ENCODE results near the gene PLPP4. TPM values are rescaled to one million over a fixed set of nuclear protein-coding genes. Genes with fewer than 3 reads are reported as not detected.
A peak's percentile ranks its signal among the peaks of the same experiment; 100 is the strongest.

PLPP4 gene
- total RNA-seq, 1 donor from 2014 or later, result 5.3 TPM

DNA sequence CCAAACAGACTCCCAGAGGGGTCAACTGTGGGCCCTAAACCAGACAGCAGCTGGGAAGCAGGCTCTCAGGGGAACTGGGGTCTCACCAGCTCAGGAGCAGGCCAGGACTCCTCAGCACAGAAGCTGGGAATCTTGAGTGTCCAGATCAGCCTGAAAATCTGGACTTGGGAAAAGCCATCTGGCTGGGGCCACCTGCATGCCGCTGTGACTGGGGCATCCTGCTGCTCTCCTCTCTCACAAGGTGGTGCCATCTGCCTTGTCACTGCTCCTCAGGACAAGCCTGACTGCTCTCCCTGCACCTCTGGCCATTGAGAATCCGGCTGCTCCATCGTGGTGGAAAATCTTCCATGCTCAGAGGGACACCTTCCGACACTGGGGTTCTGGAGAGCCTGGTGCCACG lies 141.4 kb downstream of the PLPP4 start:
- TF ChIP-seq, protein P1, sequence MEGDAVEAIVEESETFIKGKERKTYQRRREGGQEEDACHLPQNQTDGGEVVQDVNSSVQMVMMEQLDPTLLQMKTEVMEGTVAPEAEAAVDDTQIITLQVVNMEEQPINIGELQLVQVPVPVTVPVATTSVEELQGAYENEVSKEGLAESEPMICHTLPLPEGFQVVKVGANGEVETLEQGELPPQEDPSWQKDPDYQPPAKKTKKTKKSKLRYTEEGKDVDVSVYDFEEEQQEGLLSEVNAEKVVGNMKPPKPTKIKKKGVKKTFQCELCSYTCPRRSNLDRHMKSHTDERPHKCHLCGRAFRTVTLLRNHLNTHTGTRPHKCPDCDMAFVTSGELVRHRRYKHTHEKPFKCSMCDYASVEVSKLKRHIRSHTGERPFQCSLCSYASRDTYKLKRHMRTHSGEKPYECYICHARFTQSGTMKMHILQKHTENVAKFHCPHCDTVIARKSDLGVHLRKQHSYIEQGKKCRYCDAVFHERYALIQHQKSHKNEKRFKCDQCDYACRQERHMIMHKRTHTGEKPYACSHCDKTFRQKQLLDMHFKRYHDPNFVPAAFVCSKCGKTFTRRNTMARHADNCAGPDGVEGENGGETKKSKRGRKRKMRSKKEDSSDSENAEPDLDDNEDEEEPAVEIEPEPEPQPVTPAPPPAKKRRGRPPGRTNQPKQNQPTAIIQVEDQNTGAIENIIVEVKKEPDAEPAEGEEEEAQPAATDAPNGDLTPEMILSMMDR (IDR thresholded peaks at IDR 0.05; ENCODE audit: insufficient read depth, low read length, poor library complexity, severe bottlenecking), result no peak
- no peak for DNase-seq (ENCODE audit: low read depth)
- H3K4me3 ChIP-seq (ENCODE audit: low read depth, low read length), result no peak overlapping the region
- no peaks in the 10 kb centered on the region for H3K27me3 ChIP-seq (ENCODE audit: control insufficient read depth, insufficient read depth, low read length)
- H3K36me3 ChIP-seq (ENCODE audit: control insufficient read depth, insufficient read depth, low read length), result no peaks in the 10 kb centered on the region

DNA sequence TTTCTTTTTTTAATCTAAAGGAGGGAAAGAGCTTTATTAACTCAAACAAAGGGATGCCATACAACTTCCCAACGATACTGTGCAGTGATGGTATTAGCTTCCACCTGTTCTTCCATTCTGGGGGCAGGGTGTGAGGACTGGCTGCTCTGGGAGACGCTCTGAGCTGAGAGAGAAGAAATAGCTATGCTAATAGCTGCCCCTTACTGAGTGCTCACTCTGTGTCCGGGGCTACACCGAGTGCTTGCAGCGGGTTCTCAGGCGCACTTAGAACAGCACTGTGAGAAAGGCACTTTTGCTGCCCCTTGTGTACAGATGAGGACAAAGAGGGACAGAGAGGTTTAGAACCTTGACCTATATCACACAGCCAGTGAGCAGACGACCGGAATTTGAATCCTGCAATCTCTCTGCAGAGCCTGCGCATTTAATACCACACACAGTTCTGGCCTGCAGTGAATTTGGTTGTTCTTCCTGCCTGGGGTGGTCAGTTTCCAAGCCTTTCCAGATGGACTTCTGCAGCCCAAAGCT lies 142.2 kb downstream of the PLPP4 start:
- Histone ChIP-seq H3K27me3 (ENCODE audit: control insufficient read depth, insufficient read depth, low read length) (no peaks in the 10 kb centered on the region), H3K36me3 (ENCODE audit: control insufficient read depth, insufficient read depth, low read length) (no peaks in the 10 kb centered on the region), H3K4me3 (ENCODE audit: low read depth, low read length) (no peak overlapping the region)
- TF ChIP-seq, protein P1 (IDR thresholded peaks at IDR 0.05; ENCODE audit: insufficient read depth, low read length, poor library complexity, severe bottlenecking), result no peak
- no peak for DNase-seq (ENCODE audit: low read depth)

DNA sequence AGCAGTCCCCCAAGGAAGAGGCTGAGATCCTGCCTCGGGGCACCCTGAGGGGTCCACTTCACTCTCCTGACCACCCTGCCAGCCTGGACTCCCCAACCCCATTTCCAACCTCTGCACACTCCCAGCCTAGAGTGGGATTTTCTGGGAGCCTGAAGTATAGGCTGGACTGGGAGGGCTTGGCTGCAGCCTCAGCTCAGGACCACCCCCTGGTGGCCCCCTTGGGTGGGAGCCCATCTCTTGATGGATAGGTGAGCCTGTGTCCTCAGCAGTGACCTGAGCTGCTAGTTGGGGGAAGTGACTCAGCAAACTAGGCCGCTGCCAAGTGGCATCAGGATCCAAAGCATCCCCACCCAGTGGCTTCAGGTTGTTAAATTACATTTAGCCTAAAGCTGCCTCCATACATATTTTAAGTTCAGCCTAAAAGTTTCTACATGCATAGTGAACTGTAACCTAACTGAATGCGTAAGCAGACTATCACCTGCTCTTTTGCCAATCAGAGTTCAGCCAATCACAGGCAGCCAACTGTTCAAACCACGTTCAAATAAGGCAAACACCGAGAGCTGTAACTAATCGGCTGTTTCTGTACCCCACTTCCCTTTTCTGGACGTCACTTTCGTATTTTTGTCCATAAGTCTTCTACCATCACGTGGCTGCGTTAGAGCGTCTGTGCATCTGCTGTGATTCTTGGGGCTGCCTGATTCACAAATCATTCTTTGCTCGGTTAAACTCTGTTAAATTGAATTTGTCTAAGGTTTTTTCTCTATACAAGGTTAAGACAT lies 144.0 kb downstream of the PLPP4 start:
- no peaks in the 10 kb centered on the region for H3K27me3 ChIP-seq (ENCODE audit: control insufficient read depth, insufficient read depth, low read length)
- TF ChIP-seq, protein P1 (IDR thresholded peaks at IDR 0.05; ENCODE audit: insufficient read depth, low read length, poor library complexity, severe bottlenecking), result peak; percentile 70
- H3K36me3 ChIP-seq (ENCODE audit: control insufficient read depth, insufficient read depth, low read length), result no peaks in the 10 kb centered on the region
- no peak overlapping the region for H3K4me3 ChIP-seq (ENCODE audit: low read depth, low read length)
- DNase-seq (ENCODE audit: low read depth), result no peak

DNA sequence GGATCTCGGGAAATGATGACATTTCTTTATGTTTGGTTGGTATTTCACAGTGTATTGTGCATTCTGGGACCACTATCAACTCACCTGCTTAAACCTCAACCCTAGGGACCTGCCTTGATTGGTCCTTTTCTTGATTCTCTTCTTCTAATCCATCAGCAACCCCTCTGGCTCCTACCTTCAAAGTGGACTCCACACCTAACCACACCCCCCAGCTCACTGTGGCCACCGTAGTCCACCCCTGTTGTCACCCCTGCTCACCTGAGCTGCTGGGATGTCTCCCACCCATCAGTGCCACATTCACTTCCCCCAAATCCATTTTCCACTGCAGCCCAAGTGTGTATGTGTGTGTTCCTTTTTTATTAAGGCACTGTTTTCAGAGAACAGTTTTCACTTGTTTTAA lies 145.0 kb downstream of the PLPP4 start:
- H3K4me3 ChIP-seq (ENCODE audit: low read depth, low read length), result no peak overlapping the region
- H3K27me3 ChIP-seq (ENCODE audit: control insufficient read depth, insufficient read depth, low read length), result no peaks in the 10 kb centered on the region
- no peak for DNase-seq (ENCODE audit: low read depth)
- TF ChIP-seq, protein P1 (IDR thresholded peaks at IDR 0.05; ENCODE audit: insufficient read depth, low read length, poor library complexity, severe bottlenecking), result no peak
- H3K36me3 ChIP-seq (ENCODE audit: control insufficient read depth, insufficient read depth, low read length), result no peaks in the 10 kb centered on the region

DNA sequence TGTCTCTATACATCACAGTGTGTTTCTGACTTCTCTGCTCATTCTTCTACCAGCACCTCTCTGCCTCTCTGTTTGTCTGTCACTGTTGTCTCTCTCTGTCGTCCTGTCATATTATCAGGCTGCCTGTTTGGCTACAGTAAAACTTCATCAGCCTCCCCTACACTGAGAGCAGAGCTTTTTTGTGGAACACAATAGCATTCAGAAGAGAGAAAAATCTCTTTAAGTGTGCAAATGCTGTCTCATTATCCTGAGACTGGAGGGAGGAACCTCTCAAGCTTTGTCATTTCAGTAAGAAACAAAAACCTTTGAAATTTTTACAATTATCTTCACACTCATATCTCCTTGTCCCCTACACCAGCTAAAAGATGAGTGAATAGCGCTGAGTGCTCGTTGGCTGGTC lies 148.4 kb downstream of the PLPP4 start:
- TF ChIP-seq, protein P1 (IDR thresholded peaks at IDR 0.05; ENCODE audit: insufficient read depth, low read length, poor library complexity, severe bottlenecking), result no peak
- DNase-seq (ENCODE audit: low read depth), result no peak
- no peak overlapping the region for H3K4me3 ChIP-seq (ENCODE audit: low read depth, low read length)

More for the DNA sequence above, 148.4 kb downstream of the PLPP4 start:
- no peaks in the 10 kb centered on the region for H3K27me3 ChIP-seq (ENCODE audit: control insufficient read depth, insufficient read depth, low read length)
- H3K36me3 ChIP-seq (ENCODE audit: control insufficient read depth, insufficient read depth, low read length), result no peaks in the 10 kb centered on the region

All from kidney epithelial cell (primary cell).